PC-9 (cell line): ENCODE results near the gene TCF20. TPM values are rescaled to one million over a fixed set of nuclear protein-coding genes. Genes with fewer than 3 reads are reported as not detected.

Experiments used
- BruUV-seq: library from RNA; stranded (reverse); fragments of 400-500 nt; replicated peaks from 2 replicates; lab custom pipeline; 2021; lab: Mats Ljungman, UMichigan
- CTCF ChIA-PET: fragments of 300-600 bp; sonication (Branson Sonifier 250); formaldehyde crosslinking; loops from one replicate; lab custom pipeline; 2022; ENCODE audit warnings: antibody characterized with exemption; lab: Charles Lee
- POLR2A ChIA-PET: fragments of 300-600 bp; sonication (Branson Sonifier 250); formaldehyde crosslinking; loops from one replicate; lab custom pipeline; 2022; ENCODE audit warnings: antibody characterized with exemption; ENCODE audit not compliant: unreplicated experiment; lab: Charles Lee
- DNase-seq, 2 experiments: peaks; one replicate each; pipeline versions ENCODE4 v3.0.0 to v3.0.0-alpha.2; 2015 to 2022; ENCODE audit warnings: mixed read lengths in 1 of 2
- H2AFZ ChIP-seq: fragments of 200-600 bp; sonication (generic); 2 replicates; pipeline ENCODE4 v1.8.1; 2017; ENCODE audit warnings: antibody characterized with exemption
- H3F3A ChIP-seq: fragments of 200-600 bp; sonication (generic); 2 replicates; pipeline ENCODE4 v1.8.1; 2017; ENCODE audit warnings: antibody characterized with exemption, mild to moderate bottlenecking, low read depth; ENCODE audit not compliant: insufficient read depth
- H3K27ac ChIP-seq: fragments of 200-600 bp; sonication (generic); 2 replicates; pipeline ENCODE4 v1.6.1; 2016; ENCODE audit warnings: mixed run types
- H3K27me3 ChIP-seq: fragments of 200-600 bp; sonication (generic); 2 replicates; pipeline ENCODE4 v1.6.1; 2016; ENCODE audit warnings: low read depth, mixed run types; ENCODE audit not compliant: insufficient read depth
- H3K36me3 ChIP-seq: fragments of 200-600 bp; sonication (generic); 2 replicates; pipeline ENCODE4 v1.6.1; 2016; ENCODE audit warnings: low read depth, mixed run types
- H3K4me1 ChIP-seq: fragments of 200-600 bp; sonication (generic); replicated peaks from 2 replicates; pipeline ENCODE4 v1.6.1; 2016; ENCODE audit warnings: mixed run types; ENCODE audit not compliant: insufficient read depth
- H3K4me2 ChIP-seq: fragments of 200-600 bp; sonication (generic); 2 replicates; pipeline ENCODE4 v1.6.1; 2017; ENCODE audit warnings: mixed run types
- H3K4me3 ChIP-seq: fragments of 200-600 bp; sonication (generic); 2 replicates; pipeline ENCODE4 v1.6.1; 2016; ENCODE audit warnings: mixed run types
- H3K79me2 ChIP-seq: fragments of 200-600 bp; sonication (generic); 2 replicates; pipeline ENCODE4 v1.6.1; 2017; ENCODE audit warnings: low read depth, mixed run types
- H3K9me2 ChIP-seq: fragments of 200-600 bp; sonication (generic); 2 replicates; pipeline ENCODE4 v1.8.1; 2017; ENCODE audit warnings: mild to moderate bottlenecking; ENCODE audit not compliant: insufficient read depth
- H3K9me3 ChIP-seq: fragments of 200-600 bp; sonication (generic); 2 replicates; pipeline ENCODE4 v1.8.1; 2016; ENCODE audit warnings: low read depth; ENCODE audit not compliant: insufficient read depth
- H4K20me1 ChIP-seq: fragments of 200-600 bp; sonication (generic); 2 replicates; pipeline ENCODE4 v1.8.1; 2017; ENCODE audit not compliant: insufficient read depth
- EZH2 ChIP-seq: fragments of 200-600 bp; sonication (generic); IDR thresholded peaks from 2 replicates; pipeline ENCODE4 v1.8.0; 2017; ENCODE audit warnings: antibody characterized with exemption, low read depth
- intact Hi-C: fragments of 100-400 bp; cut with micrococcal nuclease; formaldehyde crosslinking; loops from one replicate; pipeline ENCODE4 v1.10.0; 2022; ENCODE audit not compliant: unreplicated experiment
- total RNA-seq: library from RNA; stranded (reverse); gene quantifications from 2 replicates; pipeline ENCODE4 v1.2.3, GENCODE V29; 2021
- TF ChIP-seq, protein P1 (sequence below): fragments of 200-600 bp; sonication (generic); conservative IDR thresholded peaks from 2 replicates; pipeline ENCODE4 v1.6.1; 2017; ENCODE audit warnings: mixed run types, antibody characterized with exemption, mild to moderate bottlenecking, moderate library complexity

TCF20 gene
- total RNA-seq, 1 experiment from 2014 or later: 79.1 TPM

DNA sequence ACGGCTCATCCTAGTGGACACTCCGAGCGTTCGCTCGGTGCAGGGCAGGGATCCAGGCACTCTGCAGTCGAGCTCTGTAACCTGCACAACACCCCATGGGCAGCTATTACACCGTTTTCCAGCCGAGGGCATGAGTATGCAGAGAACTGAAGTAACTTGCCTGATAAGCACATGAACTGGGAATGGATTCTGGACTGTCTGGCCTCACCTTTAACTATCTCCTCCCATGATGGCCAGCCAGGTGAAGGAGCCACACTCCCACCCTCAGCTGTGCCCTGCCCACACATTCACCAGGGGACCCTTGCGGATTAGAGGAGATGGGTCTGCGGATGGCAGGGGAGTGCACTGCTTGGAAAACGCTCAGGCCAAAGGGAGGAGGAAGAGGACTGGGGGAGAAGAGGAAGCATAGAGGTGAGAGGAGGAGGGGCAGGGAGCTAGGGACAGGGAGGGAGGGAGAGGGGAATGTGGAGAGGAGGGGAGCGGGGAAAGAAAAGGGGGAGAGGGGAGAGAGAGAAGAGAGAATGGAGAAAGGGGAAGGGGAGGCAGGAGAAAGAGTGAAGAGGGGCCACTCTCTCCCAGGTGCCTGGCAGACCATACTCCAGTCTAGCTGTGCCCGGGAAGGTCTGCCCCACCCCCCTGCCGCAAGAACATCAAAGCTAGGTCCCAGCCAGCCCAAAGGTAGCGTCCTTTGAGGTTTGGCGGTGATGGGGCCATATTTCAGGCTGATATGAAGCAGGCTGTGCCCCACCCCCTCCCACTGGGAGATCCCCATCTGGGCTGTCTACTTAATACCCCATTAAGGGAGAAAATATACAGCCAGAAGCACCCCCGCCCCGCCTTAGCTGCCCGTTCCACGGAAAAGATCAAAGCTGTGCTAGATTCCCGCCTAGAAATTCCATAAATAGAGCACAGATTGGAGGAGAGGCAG, 33.2 kb upstream of the TCF20 start:
- H3K9me2 ChIP-seq: no peaks in the 10 kb centered on the region
- POLR2A ChIA-PET: no interaction called here
- H3K27me3 ChIP-seq: no peaks in the 10 kb centered on the region
- peaks cover 4% of the 10 kb centered on the region; the same call in 1 of the 2 replicates for H3F3A ChIP-seq
- H3K36me3 ChIP-seq: no peaks in the 10 kb centered on the region
- CTCF ChIA-PET: no interaction called here
- TF ChIP-seq, protein P1, sequence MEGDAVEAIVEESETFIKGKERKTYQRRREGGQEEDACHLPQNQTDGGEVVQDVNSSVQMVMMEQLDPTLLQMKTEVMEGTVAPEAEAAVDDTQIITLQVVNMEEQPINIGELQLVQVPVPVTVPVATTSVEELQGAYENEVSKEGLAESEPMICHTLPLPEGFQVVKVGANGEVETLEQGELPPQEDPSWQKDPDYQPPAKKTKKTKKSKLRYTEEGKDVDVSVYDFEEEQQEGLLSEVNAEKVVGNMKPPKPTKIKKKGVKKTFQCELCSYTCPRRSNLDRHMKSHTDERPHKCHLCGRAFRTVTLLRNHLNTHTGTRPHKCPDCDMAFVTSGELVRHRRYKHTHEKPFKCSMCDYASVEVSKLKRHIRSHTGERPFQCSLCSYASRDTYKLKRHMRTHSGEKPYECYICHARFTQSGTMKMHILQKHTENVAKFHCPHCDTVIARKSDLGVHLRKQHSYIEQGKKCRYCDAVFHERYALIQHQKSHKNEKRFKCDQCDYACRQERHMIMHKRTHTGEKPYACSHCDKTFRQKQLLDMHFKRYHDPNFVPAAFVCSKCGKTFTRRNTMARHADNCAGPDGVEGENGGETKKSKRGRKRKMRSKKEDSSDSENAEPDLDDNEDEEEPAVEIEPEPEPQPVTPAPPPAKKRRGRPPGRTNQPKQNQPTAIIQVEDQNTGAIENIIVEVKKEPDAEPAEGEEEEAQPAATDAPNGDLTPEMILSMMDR: no peak
- TF ChIP-seq EZH2: no peak
- H3K27ac ChIP-seq: no peak overlapping the region
- 0 out of 2 replicates have a peak, but pooled peaks cover 5% of the 10 kb centered on the region for H4K20me1 ChIP-seq
- DNase-seq: no peak
- H3K4me2 ChIP-seq: no peak overlapping the region
- no peaks in the 10 kb centered on the region for H3K9me3 ChIP-seq
- BruUV-seq: no TSS peak
- no peaks in the 10 kb centered on the region for H3K79me2 ChIP-seq
- H2AFZ ChIP-seq: no peak overlapping the region
- H3K4me1 ChIP-seq: peaks cover 16% of the 10 kb centered on the region
- intact Hi-C loops: no loop called here
- no peak overlapping the region for H3K4me3 ChIP-seq

DNA sequence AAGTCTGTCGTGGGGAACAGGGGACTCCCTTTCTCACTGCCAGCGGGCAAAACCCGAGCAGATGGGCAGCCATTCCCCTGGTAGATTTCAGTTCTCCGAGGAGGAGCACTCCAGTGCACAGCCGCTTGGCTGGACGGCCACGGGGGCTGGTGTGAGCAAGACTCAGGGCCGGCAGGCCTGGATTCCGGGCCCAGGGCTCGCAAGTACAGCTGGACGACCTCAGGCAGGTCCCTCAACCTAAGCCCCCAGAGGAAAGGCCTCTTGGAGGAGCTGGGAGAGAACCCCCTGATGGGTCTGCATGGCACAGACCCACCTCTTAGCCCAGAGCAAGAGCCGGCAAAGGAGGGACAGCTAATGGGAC, 31.3 kb upstream of the TCF20 start:
- no peak overlapping the region for H3K4me3 ChIP-seq
- no peak for DNase-seq
- H3F3A ChIP-seq: peaks cover 4% of the 10 kb centered on the region; the same call in 1 of the 2 replicates
- 0 out of 2 replicates have a peak, but pooled peaks cover 5% of the 10 kb centered on the region for H4K20me1 ChIP-seq
- H3K9me2 ChIP-seq: no peaks in the 10 kb centered on the region
- H3K4me2 ChIP-seq: no peak overlapping the region
- H2AFZ ChIP-seq: no peak overlapping the region
- no peaks in the 10 kb centered on the region for H3K79me2 ChIP-seq
- peaks cover 16% of the 10 kb centered on the region for H3K4me1 ChIP-seq
- no peaks in the 10 kb centered on the region for H3K27me3 ChIP-seq
- ChIA-PET POLR2A (no interaction called here), CTCF (no interaction called here)
- no TSS peak for BruUV-seq
- no peaks in the 10 kb centered on the region for H3K36me3 ChIP-seq
- intact Hi-C loops: no loop called here
- no peak overlapping the region for H3K27ac ChIP-seq
- H3K9me3 ChIP-seq: no peaks in the 10 kb centered on the region
- TF ChIP-seq, protein P1: no peak
- no peak for TF ChIP-seq EZH2

DNA sequence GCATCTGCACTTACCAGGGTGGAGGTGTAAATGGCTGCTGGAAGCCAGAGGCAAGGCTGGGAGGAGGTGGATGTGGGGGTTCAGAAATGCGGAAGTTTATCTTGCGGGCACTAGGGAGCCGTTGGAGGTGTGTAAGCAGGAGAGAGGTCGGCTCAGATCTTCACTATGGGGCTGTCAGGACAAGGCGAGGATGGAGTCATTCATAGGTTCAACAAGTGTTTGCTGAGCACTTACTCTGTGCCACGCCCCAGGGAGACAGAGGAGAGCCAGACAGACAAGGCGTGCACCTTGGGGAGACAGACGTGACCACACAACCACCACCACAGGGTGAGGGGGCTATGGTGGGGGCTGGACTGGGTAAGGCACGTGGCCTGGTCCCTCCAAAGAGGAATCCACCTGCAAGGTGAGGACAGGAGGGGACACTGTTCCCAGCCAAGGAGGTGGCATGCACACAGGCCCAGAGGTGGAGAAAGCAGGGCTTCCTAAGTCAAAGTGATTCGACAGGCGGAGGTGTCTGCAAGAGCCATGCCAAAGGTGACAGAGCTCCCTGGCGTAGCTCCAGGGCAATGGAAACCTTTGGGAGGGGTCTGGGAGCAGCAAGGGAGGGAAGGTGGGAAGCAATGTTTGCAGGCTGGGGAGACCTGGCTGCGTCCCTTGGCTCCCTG, 30.8 kb upstream of the TCF20 start:
- H4K20me1 ChIP-seq: 0 out of 2 replicates have a peak, but pooled peaks cover 5% of the 10 kb centered on the region
- H3K4me3 ChIP-seq: no peak overlapping the region
- H3K36me3 ChIP-seq: no peaks in the 10 kb centered on the region
- H3F3A ChIP-seq: peaks cover 4% of the 10 kb centered on the region; the same call in 1 of the 2 replicates
- H3K4me1 ChIP-seq: peaks cover 16% of the 10 kb centered on the region
- no TSS peak for BruUV-seq
- TF ChIP-seq EZH2: no peak
- TF ChIP-seq, protein P1: no peak
- no peak overlapping the region for H2AFZ ChIP-seq
- intact Hi-C loops: no loop called here
- no peak for DNase-seq
- H3K79me2 ChIP-seq: no peaks in the 10 kb centered on the region
- no peak overlapping the region for H3K27ac ChIP-seq
- peak overlapping the region; percentile 32; the same call in 1 of the 2 replicates for H3K4me2 ChIP-seq
- no peaks in the 10 kb centered on the region for H3K27me3 ChIP-seq
- H3K9me3 ChIP-seq: no peaks in the 10 kb centered on the region
- POLR2A ChIA-PET: no interaction called here
- no peaks in the 10 kb centered on the region for H3K9me2 ChIP-seq
- CTCF ChIA-PET: no interaction called here
